HEK293T (cell line): ENCODE data around the gene GLB1L3.

Experiments used
- ARNT ChIP-seq: fragments of 450-650 bp; IDR thresholded peaks from 2 replicates; pipeline ENCODE4 v1.6.1; 2017; ENCODE audit warnings: mild to moderate bottlenecking
- BHLHE40 ChIP-seq: fragments of 450-650 bp; IDR thresholded peaks from 2 replicates; pipeline ENCODE4 v1.6.1; 2016; ENCODE audit warnings: mild to moderate bottlenecking, moderate library complexity, borderline replicate concordance
- ELF4 ChIP-seq: fragments of 450-650 bp; IDR thresholded peaks from 2 replicates; pipeline ENCODE4 v1.6.1; 2017; ENCODE audit warnings: antibody characterized with exemption
- FOXA1 ChIP-seq: fragments of 450-650 bp; IDR thresholded peaks from 2 replicates; pipeline ENCODE4 v1.6.1; 2016; ENCODE audit warnings: mild to moderate bottlenecking
- FOXK2 ChIP-seq: fragments of 450-650 bp; IDR thresholded peaks from 2 replicates; pipeline ENCODE4 v1.6.1; 2016; ENCODE audit warnings: mild to moderate bottlenecking
- FOXM1 ChIP-seq: fragments of 450-650 bp; IDR thresholded peaks from 2 replicates; pipeline ENCODE4 v1.6.1; 2017; ENCODE audit warnings: mild to moderate bottlenecking, borderline replicate concordance
- HDGF ChIP-seq: fragments of 450-650 bp; IDR thresholded peaks from 2 replicates; pipeline ENCODE4 v1.6.1; 2017; ENCODE audit warnings: antibody characterized with exemption, borderline replicate concordance
- L3MBTL2 ChIP-seq: fragments of 450-650 bp; conservative IDR thresholded peaks from 2 replicates; pipeline ENCODE4 v1.6.1; 2016; ENCODE audit warnings: mild to moderate bottlenecking
- LEF1 ChIP-seq: fragments of 450-650 bp; IDR thresholded peaks from 2 replicates; pipeline ENCODE4 v1.6.1; 2017; ENCODE audit warnings: mild to moderate bottlenecking, borderline replicate concordance
- NFRKB ChIP-seq: fragments of 450-650 bp; IDR thresholded peaks from 2 replicates; pipeline ENCODE4 v1.6.1; 2016; ENCODE audit warnings: mild to moderate bottlenecking, moderate library complexity
- PKNOX1 ChIP-seq: fragments of 450-650 bp; IDR thresholded peaks from 2 replicates; pipeline ENCODE4 v1.6.1; 2016
- SP1 ChIP-seq: fragments of 450-650 bp; IDR thresholded peaks from 2 replicates; pipeline ENCODE4 v1.6.1; 2017
- SUZ12 ChIP-seq: fragments of 450-650 bp; IDR thresholded peaks from 2 replicates; pipeline ENCODE4 v1.6.1; 2016; ENCODE audit warnings: mild to moderate bottlenecking
- ZNF384 ChIP-seq: fragments of 450-650 bp; IDR thresholded peaks from 2 replicates; pipeline ENCODE4 v1.6.1; 2016

GRCh38 chr11:134261626-134262488 is 14.3 kb upstream of the GLB1L3 start:
- no peak for TF ChIP-seq SUZ12
- TF ChIP-seq HDGF: no peak
- TF ChIP-seq FOXA1: no peak
- no peak for TF ChIP-seq BHLHE40
- TF ChIP-seq FOXM1: no peak
- TF ChIP-seq SP1: no peak
- TF ChIP-seq NFRKB: no peak
- TF ChIP-seq ZNF384: no peak
- TF ChIP-seq PKNOX1: no peak
- TF ChIP-seq ELF4: no peak
- no peak for TF ChIP-seq LEF1
- no peak for TF ChIP-seq ARNT
- no peak for TF ChIP-seq L3MBTL2
- no peak for TF ChIP-seq FOXK2
